ENCODE data around the gene MLIP.

- no peak for TF ChIP-seq POLR2A (IDR thresholded peaks at IDR 0.05)
- no peak for TF ChIP-seq CTCF (IDR thresholded peaks at IDR 0.05)
Measured at GRCh38 chr6:54204921-54205591, 93.8 kb downstream of the MLIP start.
